K562 (cell line): ENCODE data around the gene DEDD2. TPM values are rescaled to one million over a fixed set of nuclear protein-coding genes. Genes with fewer than 3 reads are reported as not detected.

Experiments
- COPS2 ChIP-seq: fragments of 450-650 bp; conservative IDR thresholded peaks from 2 replicates; pipeline ENCODE4 v1.6.1; 2016; ENCODE audit warnings: mild to moderate bottlenecking, moderate library complexity
- MYC ChIP-seq, 2 experiments: fragments of 250-450 bp in 1 of 2; sonication (Bioruptor Pico) in 1 of 2; IDR thresholded peaks; 2 replicates each; pipeline versions ENCODE4 v1.5.1 to v1.6.1; 2012 to 2021; ENCODE audit warnings: low read depth in 2 of 2, borderline replicate concordance in 1 of 2, improper control_type of control experiment in 1 of 2, low read length in 1 of 2, mild to moderate bottlenecking in 1 of 2, moderate library complexity in 1 of 2
- NCOR1 ChIP-seq: fragments of 450-650 bp; IDR thresholded peaks from 2 replicates; pipeline ENCODE4 v1.6.1; 2016; ENCODE audit warnings: mild to moderate bottlenecking, moderate library complexity
- RBBP5 ChIP-seq: fragments of 200-600 bp; sonication (generic); IDR thresholded peaks from 2 replicates; pipeline ENCODE4 v1.6.1; 2012; ENCODE audit warnings: borderline replicate concordance, mild to moderate bottlenecking, low read length, control low read depth, inconsistent platforms; ENCODE audit not compliant: insufficient read depth, poor library complexity, severe bottlenecking
- TGIF2 ChIP-seq: sonication (generic); formaldehyde crosslinking; IDR thresholded peaks from 2 replicates; pipeline ENCODE4 v1.8.1; 2022; ENCODE audit warnings: mild to moderate bottlenecking, missing genetic modification reagents, moderate library complexity
- ZBTB2 ChIP-seq: fragments of 450-650 bp; IDR thresholded peaks from 2 replicates; pipeline ENCODE4 v1.6.1; 2016; ENCODE audit warnings: antibody characterized with exemption
- ZBTB40 ChIP-seq, 2 experiments: fragments of 450-650 bp in 1 of 2; sonication (generic) in 1 of 2; formaldehyde crosslinking in 1 of 2; IDR thresholded peaks; 2 replicates each; pipeline versions ENCODE4 v1.7.1 to v1.9.0; 2016 to 2022; ENCODE audit warnings: inconsistent platforms in 1 of 2, mild to moderate bottlenecking in 1 of 2, missing genetic modification reagents in 1 of 2
- ZNF75A ChIP-seq: fragments of 450-650 bp; formaldehyde crosslinking; IDR thresholded peaks from 2 replicates; pipeline ENCODE4 v1.4.0; 2020; ENCODE audit warnings: mild to moderate bottlenecking
- polyA plus RNA-seq, 8 experiments: library from polyadenylated mRNA; depleted of rRNA in 4 of 8; stranded (reverse) in 5 of 8; unstranded in 3 of 8; fragments of >200 nt; fragmentation: Nextera tagmentation in 2 of 8; fragmentation: Illumina TruSeq in 1 of 8; extraction: Ambion mirVana in 2 of 8; extraction: Trizol in 1 of 8; gene quantifications; 2 replicates each; pipeline versions ENCODE4 v1.2.1 to v1.2.3, GENCODE V29; 2011 to 2014; ENCODE audit warnings: inconsistent platforms in 1 of 8, missing spikeins in 1 of 8
- total RNA-seq, 7 experiments: library from RNA; depleted of rRNA in 6 of 7; stranded (reverse); fragments of >200 nt in 6 of 7; fragmentation: Illumina TruSeq in 2 of 7; extraction: Trizol in 2 of 7; gene quantifications; 2 replicates each; pipeline versions ENCODE4 v1.2.1 to v1.2.3, GENCODE V29; 2011 to 2021; ENCODE audit warnings: low replicate concordance in 1 of 7
- TF ChIP-seq, protein P1 (sequence below): fragments of 250-450 bp; sonication (Bioruptor Pico); IDR thresholded peaks from 2 replicates; pipeline ENCODE4 v1.5.0; 2021; ENCODE audit warnings: mild to moderate bottlenecking, borderline replicate concordance

Gene DEDD2
- total and polyA plus RNA-seq, 9 of the 15 experiments (the other 6 are each of a cell fraction or from before 2014, with no cell fraction given) = 4.3 to 43.0 (median 29.2) TPM

- TF ChIP-seq ZBTB2 (0 out of 2 replicates have a peak, but pooled peaks have one; percentile 32), RBBP5 (no peak), ZBTB40 (IDR thresholded peaks at IDR 0.05) (0 out of 2 replicates have a peak, but pooled peaks have one; percentile 32), ZBTB40 (CRISPR knock-in tag; IDR thresholded peaks at IDR 0.05) (no peak), TGIF2 (CRISPR knock-in tag) (no peak), MYC (IDR thresholded peaks at IDR 0.05; ENCODE audit: low read depth, low read length) (peak; percentile 15; the same call in 1 of the 2 replicates), MYC (CRISPR knock-in tag; IDR thresholded peaks at IDR 0.05; ENCODE audit: borderline replicate concordance, low read depth) (no peak), ZNF75A (no peak), COPS2 (no peak), NCOR1 (no peak)
- TF ChIP-seq, protein P1, sequence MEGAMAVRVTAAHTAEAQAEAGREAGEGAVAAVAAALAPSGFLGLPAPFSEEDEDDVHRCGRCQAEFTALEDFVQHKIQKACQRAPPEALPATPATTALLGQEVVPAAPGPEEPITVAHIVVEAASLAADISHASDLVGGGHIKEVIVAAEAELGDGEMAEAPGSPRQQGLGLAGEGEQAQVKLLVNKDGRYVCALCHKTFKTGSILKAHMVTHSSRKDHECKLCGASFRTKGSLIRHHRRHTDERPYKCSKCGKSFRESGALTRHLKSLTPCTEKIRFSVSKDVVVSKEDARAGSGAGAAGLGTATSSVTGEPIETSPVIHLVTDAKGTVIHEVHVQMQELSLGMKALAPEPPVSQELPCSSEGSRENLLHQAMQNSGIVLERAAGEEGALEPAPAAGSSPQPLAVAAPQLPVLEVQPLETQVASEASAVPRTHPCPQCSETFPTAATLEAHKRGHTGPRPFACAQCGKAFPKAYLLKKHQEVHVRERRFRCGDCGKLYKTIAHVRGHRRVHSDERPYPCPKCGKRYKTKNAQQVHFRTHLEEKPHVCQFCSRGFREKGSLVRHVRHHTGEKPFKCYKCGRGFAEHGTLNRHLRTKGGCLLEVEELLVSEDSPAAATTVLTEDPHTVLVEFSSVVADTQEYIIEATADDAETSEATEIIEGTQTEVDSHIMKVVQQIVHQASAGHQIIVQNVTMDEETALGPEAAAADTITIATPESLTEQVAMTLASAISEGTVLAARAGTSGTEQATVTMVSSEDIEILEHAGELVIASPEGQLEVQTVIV (CRISPR knock-in tag) = no peak
Observed at GRCh38 chr19:42253245-42254088, 36.0 kb upstream of the DEDD2 start (continued).
